ENCODE data around the gene KLHL40. TPM values are rescaled to one million over a fixed set of nuclear protein-coding genes. Genes with fewer than 3 reads are reported as not detected.

KLHL40 gene
- total RNA-seq, 1 donor from 2014 or later = not detected

DNA sequence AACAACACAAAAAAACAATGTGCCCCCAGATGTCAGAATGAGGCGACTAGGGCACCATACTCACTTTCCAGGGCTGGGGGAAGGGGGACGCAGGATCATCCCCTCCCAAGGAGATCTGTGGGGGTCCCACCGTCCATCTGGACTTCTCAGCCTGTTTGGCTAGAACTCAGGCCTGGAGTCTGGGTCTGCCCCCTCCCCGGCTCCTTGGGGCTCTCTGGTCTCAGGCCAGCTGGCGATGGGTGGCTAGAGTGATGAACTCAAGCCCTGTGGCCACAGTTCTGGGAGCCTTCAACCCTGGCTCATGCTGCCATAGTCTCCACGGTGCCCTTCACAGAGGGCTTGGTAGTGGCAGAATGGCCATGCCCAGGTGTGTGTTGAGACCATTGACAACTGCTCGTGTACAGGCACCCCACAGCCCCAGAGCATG, 18.2 kb upstream of the KLHL40 start:
- no peak for ATAC-seq (ENCODE audit: low read depth)
- no peaks in the 10 kb centered on the region for H3K36me3 Mint-ChIP-seq (ENCODE audit: low read depth)
- H3K27me3 Mint-ChIP-seq = no peaks in the 10 kb centered on the region
- no peak for DNase-seq
- CTCF ChIA-PET = no interaction called here
- H3K27ac Mint-ChIP-seq = no peak overlapping the region
- intact Hi-C loops (cut with micrococcal nuclease) = no loop called here
- H3K4me3 Mint-ChIP-seq = no peak overlapping the region
- no peaks in the 10 kb centered on the region for H3K9me3 Mint-ChIP-seq
- TF ChIP-seq, protein P1, sequence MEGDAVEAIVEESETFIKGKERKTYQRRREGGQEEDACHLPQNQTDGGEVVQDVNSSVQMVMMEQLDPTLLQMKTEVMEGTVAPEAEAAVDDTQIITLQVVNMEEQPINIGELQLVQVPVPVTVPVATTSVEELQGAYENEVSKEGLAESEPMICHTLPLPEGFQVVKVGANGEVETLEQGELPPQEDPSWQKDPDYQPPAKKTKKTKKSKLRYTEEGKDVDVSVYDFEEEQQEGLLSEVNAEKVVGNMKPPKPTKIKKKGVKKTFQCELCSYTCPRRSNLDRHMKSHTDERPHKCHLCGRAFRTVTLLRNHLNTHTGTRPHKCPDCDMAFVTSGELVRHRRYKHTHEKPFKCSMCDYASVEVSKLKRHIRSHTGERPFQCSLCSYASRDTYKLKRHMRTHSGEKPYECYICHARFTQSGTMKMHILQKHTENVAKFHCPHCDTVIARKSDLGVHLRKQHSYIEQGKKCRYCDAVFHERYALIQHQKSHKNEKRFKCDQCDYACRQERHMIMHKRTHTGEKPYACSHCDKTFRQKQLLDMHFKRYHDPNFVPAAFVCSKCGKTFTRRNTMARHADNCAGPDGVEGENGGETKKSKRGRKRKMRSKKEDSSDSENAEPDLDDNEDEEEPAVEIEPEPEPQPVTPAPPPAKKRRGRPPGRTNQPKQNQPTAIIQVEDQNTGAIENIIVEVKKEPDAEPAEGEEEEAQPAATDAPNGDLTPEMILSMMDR (IDR thresholded peaks at IDR 0.05) = no peak
- peaks cover 12% of the 10 kb centered on the region for H3K4me1 Mint-ChIP-seq
- POLR2A ChIA-PET = no interaction called here

DNA sequence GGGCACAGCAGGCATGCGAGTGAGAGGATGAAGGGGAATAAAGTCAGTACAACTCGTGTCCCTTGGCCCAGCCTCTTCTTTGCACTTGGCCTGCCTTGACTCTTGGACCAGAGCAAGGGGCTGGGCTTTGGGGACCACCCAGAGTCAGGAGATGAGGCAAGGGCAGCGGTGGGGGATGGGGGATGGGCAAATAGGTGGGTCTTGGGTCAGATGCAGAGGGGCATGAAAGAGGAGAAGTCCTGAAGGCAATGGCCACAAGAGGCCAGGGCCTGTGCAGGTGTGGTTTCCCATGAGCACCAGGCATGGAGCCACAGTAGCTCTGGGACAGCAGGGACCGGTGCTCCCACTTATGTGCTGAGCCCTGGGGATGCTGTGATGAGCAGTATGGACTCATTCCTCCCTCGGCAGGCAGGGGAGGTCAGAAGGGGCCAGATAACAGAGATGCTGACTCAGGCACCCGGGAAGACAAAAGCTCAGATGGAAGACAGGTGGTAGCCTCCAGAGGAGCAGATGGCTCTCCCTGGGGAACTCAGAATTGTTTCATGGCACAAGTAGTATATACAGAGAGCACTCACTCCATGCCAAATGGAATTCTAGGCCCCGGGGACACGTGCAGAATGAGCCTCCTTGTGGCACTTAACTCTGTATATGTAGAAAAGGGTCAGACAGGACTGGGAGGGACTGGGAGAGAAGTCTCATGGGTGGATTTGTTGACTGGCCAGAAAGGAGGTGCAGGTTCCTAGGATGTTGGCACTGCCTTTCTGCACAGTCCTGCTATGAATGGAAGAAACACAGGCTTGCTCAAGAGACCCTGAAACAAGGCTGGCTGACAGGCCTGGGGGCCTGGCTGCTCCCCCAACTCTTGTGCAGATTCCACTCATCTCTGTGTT, 17.6 kb upstream of the KLHL40 start:
- ChIA-PET POLR2A (no interaction called here), CTCF (no interaction called here)
- DNase-seq (no peak), ATAC-seq (ENCODE audit: low read depth) (no peak)
- no peaks in the 10 kb centered on the region for H3K36me3 Mint-ChIP-seq (ENCODE audit: low read depth)
- peaks cover 11% of the 10 kb centered on the region for H3K4me1 Mint-ChIP-seq
- H3K4me3 Mint-ChIP-seq = no peak overlapping the region
- no peaks in the 10 kb centered on the region for H3K9me3 Mint-ChIP-seq
- intact Hi-C loops (cut with micrococcal nuclease) = no loop called here
- H3K27me3 Mint-ChIP-seq = no peaks in the 10 kb centered on the region
- H3K27ac Mint-ChIP-seq = no peak overlapping the region
- TF ChIP-seq, protein P1 (IDR thresholded peaks at IDR 0.05) = no peak

DNA sequence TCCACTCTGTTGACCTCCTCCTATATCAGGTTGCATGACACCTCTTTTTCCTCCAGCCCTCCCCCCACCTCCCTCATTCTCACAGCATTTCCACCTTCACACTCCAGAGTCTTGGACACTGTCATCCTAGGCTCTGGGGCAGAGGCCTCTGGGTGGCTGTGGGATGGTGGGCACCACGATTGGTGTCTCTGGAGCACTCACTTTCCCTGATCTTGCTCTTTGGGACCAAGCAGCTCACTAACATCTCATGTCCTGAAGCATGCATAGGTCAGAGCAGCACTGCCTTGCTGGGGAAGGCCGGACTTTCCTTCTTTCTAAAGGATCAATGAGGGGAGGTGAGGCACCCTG, 16.9 kb upstream of the KLHL40 start:
- POLR2A ChIA-PET = no interaction called here
- CTCF ChIA-PET = no interaction called here
- Mint-ChIP-seq H3K4me1 (peaks cover 10% of the 10 kb centered on the region), H3K9me3 (no peaks in the 10 kb centered on the region), H3K36me3 (ENCODE audit: low read depth) (no peaks in the 10 kb centered on the region), H3K27me3 (no peaks in the 10 kb centered on the region), H3K27ac (no peak overlapping the region), H3K4me3 (no peak overlapping the region)
- intact Hi-C loops (cut with micrococcal nuclease) = no loop called here
- DNase-seq (no peak), ATAC-seq (ENCODE audit: low read depth) (no peak)
- TF ChIP-seq, protein P1 (IDR thresholded peaks at IDR 0.05) = no peak

DNA sequence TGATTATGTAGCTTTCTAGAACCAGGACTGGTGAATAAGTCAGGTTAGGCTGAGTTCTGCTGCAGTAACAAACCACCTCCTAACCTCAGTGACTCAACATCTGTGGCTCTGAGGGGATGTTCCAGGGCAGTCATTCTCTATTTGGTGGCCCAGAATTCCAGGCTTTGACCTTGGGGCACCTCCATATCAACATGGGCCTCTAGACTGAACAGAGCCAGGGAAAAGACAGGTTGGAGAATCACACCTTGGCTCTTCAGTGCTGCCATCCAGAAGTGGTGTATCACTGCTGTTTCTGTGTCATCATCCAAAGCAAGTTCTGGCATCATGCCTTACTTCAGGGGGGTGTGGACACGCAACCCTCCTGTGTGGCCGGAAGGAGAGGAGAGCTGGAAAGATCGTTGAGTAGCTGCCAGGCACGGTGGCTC, 16.5 kb upstream of the KLHL40 start:
- no peaks in the 10 kb centered on the region for H3K27me3 Mint-ChIP-seq
- H3K36me3 Mint-ChIP-seq (ENCODE audit: low read depth) = no peaks in the 10 kb centered on the region
- TF ChIP-seq, protein P1 (IDR thresholded peaks at IDR 0.05) = no peak
- no peak overlapping the region for H3K27ac Mint-ChIP-seq
- POLR2A ChIA-PET = no interaction called here
- DNase-seq (no peak), ATAC-seq (ENCODE audit: low read depth) (no peak)
- H3K4me1 Mint-ChIP-seq = peaks cover 6% of the 10 kb centered on the region
- H3K4me3 Mint-ChIP-seq = no peak overlapping the region
- CTCF ChIA-PET = no interaction called here
- intact Hi-C loops (cut with micrococcal nuclease) = no loop called here
- no peaks in the 10 kb centered on the region for H3K9me3 Mint-ChIP-seq

DNA sequence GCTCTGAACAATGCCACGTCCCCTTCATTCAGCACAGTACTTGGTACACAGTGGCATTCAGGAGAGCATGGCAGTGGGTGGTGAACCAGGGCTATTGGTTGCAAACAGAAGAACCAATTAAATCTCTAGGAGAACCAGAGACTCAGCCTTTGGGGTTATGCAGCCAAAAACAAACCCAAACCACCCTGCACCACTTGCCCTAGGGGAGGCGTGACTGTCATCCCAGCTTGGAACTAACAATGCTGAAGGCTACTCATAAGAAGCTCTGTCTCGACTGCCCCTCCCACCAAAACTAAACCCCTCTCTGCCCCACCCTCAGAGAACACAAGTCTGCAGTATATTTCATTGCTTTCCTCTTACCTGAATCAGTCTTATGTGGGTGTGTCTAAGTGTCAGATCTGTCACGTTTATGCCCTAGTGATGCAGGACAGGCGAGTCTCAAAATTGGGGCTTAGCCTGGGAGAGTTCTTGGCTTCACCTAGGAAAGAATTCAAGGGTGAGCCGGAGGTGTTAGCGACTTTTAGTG, 15.2 kb upstream of the KLHL40 start:
- Mint-ChIP-seq H3K9me3 (no peaks in the 10 kb centered on the region), H3K4me3 (no peak overlapping the region), H3K27me3 (no peaks in the 10 kb centered on the region), H3K36me3 (ENCODE audit: low read depth) (no peaks in the 10 kb centered on the region), H3K4me1 (peaks cover 2% of the 10 kb centered on the region), H3K27ac (no peak overlapping the region)
- ATAC-seq (ENCODE audit: low read depth) (no peak), DNase-seq (no peak)
- intact Hi-C loops (cut with micrococcal nuclease) = no loop called here
- ChIA-PET POLR2A (no interaction called here), CTCF (no interaction called here)
- TF ChIP-seq, protein P1 (IDR thresholded peaks at IDR 0.05) = no peak
